ENCODE results near the gene TDRD5. TPM values are rescaled to one million over a fixed set of nuclear protein-coding genes. Genes with fewer than 3 reads are reported as not detected.
A peak's percentile ranks its signal among the peaks of the same experiment; 100 is the strongest.
"Not testable (repeated sequence)": the region's sequence is repeated elsewhere in the genome, so short reads cannot be mapped to it uniquely, and the experiment has no call there.

The TDRD5 gene
- total and polyA plus RNA-seq, 4 donors = 0.08 to 0.36 TPM; not detected in 2

DNA sequence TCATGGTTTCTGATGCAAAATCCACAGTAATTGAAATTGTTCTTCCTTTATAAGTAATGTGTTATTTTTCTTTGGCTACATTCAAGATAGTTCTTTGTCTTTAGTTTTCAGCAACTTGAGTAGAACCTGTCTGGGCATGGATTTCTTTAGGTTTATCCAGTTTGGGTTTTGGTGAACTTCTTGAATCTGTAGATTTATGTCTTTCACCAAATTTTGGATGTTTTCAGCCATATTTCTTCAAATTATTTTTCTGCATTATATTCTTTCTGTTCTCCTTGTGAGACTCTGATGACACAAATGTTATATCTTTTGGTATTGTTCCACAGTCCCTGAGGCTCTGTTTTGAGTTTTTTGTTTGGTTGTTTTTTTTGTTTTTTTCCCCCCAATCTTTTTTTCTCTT is 69.4 kb downstream of the TDRD5 start:
- intact Hi-C loops (cut with DNase I) = no loop called here
- no peak for ATAC-seq (ENCODE audit: low FRiP score)
- Histone ChIP-seq H3K9me3 (ENCODE audit: control insufficient read depth, low read length) (peaks cover 1% of the 10 kb centered on the region), H3K4me1 (ENCODE audit: control insufficient read depth in 1 of 2, insufficient read depth in 2 of 2, low read length in 2 of 2) (no peaks in the 10 kb centered on the region), H3K27me3 (ENCODE audit: control insufficient read depth in 1 of 2, insufficient read depth in 2 of 2, low read length in 1 of 2) (no peaks in the 10 kb centered on the region), H3K4me3 (ENCODE audit: low read length in 2 of 2) (no peak overlapping the region), H3K36me3 (ENCODE audit: control insufficient read depth in 1 of 2, insufficient read depth in 2 of 2, low read length in 1 of 2) (no peaks in the 10 kb centered on the region), H3K27ac (ENCODE audit: low read depth in 1 of 2, low read length in 2 of 2) (no peak overlapping the region)
- DNase-seq = no peak

DNA sequence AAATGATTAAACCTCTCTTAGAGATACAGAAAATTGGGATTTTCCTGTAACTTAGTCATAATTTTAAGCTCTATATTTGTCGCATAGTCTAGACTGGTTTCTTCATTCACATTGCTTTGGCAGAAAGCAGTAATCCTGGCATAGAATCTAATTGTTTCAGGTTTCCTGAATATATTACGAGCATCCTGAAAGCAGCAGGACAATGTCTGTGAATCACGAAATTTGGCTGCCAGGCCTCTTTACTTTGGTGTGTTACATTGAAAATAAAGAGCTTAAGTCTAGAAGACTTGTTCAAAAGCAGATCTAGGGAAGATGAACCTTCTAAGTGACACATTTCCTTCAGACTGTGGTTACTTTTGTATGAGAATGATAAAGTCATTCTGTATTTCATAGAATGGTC is 72.2 kb downstream of the TDRD5 start:
- no peaks in the 10 kb centered on the region for H3K36me3 ChIP-seq (ENCODE audit: control insufficient read depth in 1 of 2, insufficient read depth in 2 of 2, low read length in 1 of 2)
- intact Hi-C loops (cut with DNase I) = no loop called here
- DNase-seq (no peak), ATAC-seq (ENCODE audit: low FRiP score) (no peak)
- 58 to 62% methylated on average over 3 of the region's 3 CpGs for WGBS, 2 donors
- H3K4me1 ChIP-seq (ENCODE audit: control insufficient read depth in 1 of 2, insufficient read depth in 2 of 2, low read length in 2 of 2) = no peaks in the 10 kb centered on the region
- no peaks in the 10 kb centered on the region for H3K27me3 ChIP-seq (ENCODE audit: control insufficient read depth in 1 of 2, insufficient read depth in 2 of 2, low read length in 1 of 2)
- no peak overlapping the region for H3K27ac ChIP-seq (ENCODE audit: low read depth in 1 of 2, low read length in 2 of 2)
- H3K4me3 ChIP-seq (ENCODE audit: low read length in 2 of 2) = no peak overlapping the region
- H3K9me3 ChIP-seq (ENCODE audit: control insufficient read depth, low read length) = peaks cover 2% of the 10 kb centered on the region

DNA sequence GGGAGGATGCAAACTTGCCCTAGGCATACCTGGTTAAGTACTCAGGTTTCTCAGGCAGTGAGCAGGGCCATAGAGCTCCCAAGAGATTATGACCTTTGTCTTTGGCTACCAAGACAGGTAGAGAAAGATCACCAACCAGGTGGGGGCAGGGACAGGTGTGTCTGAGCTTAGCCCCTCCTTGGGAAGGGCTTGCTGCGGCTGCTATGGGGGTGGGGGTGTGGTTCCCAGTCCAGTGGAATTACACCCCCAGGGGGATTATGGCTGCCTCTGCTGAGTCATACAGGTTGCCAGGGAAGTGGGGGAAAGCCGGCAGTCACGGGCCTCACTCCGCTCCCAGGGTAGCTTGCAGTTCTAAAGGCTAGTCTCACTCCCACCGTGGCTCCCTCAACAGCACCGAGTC is 86.2 kb downstream of the TDRD5 start:
- no peaks in the 10 kb centered on the region for H3K4me1 ChIP-seq (ENCODE audit: control insufficient read depth in 1 of 2, insufficient read depth in 2 of 2, low read length in 2 of 2)
- ATAC-seq (ENCODE audit: low FRiP score) (no peak), DNase-seq (no peak)
- intact Hi-C loops (cut with DNase I) = no loop called here
- peaks cover 1% of the 10 kb centered on the region for H3K9me3 ChIP-seq (ENCODE audit: control insufficient read depth, low read length)
- H3K27me3 ChIP-seq (ENCODE audit: control insufficient read depth in 1 of 2, insufficient read depth in 2 of 2, low read length in 1 of 2) = no peaks in the 10 kb centered on the region
- no peak overlapping the region for H3K27ac ChIP-seq (ENCODE audit: low read depth in 1 of 2, low read length in 2 of 2)
- 75 to 81% methylated on average over 6 of the region's 6 CpGs for WGBS, 2 donors
- H3K36me3 ChIP-seq (ENCODE audit: control insufficient read depth in 1 of 2, insufficient read depth in 2 of 2, low read length in 1 of 2) = no peaks in the 10 kb centered on the region
- H3K4me3 ChIP-seq (ENCODE audit: low read length in 2 of 2) = no peak overlapping the region

DNA sequence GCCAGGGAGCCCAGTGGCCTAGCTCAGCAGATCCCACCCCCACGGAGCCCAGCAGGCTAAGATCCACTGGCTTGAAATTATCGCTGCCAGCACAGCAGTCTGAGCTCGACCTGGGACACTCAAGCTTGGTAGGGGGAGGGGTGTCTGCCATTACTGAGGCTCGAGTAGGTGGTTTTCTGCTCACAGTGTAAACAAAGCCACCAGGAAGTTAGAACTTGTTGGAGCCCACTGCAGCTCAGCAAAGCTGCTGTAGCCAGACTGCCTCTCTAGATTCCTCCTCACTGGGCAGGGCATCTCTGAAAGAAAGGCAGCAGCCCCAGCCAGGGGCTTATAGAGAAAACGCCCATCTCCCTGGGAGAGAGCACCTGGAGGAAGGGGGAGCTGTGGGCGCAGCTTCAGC is 102.9 kb downstream of the TDRD5 start:
- H3K9me3 ChIP-seq (ENCODE audit: control insufficient read depth, low read length); H3K4me1 ChIP-seq (ENCODE audit: control insufficient read depth in 1 of 2, insufficient read depth in 2 of 2, low read length in 2 of 2); DNase-seq; H3K36me3 ChIP-seq (ENCODE audit: control insufficient read depth in 1 of 2, insufficient read depth in 2 of 2, low read length in 1 of 2); H3K27ac ChIP-seq (ENCODE audit: low read depth in 1 of 2, low read length in 2 of 2); ATAC-seq (ENCODE audit: low FRiP score); H3K4me3 ChIP-seq (ENCODE audit: low read length in 2 of 2); intact Hi-C loops (cut with DNase I); H3K27me3 ChIP-seq (ENCODE audit: control insufficient read depth in 1 of 2, insufficient read depth in 2 of 2, low read length in 1 of 2): not testable (repeated sequence)
- WGBS, 2 donors = 47 to 48% methylated on average over 6 of the region's 6 CpGs

DNA sequence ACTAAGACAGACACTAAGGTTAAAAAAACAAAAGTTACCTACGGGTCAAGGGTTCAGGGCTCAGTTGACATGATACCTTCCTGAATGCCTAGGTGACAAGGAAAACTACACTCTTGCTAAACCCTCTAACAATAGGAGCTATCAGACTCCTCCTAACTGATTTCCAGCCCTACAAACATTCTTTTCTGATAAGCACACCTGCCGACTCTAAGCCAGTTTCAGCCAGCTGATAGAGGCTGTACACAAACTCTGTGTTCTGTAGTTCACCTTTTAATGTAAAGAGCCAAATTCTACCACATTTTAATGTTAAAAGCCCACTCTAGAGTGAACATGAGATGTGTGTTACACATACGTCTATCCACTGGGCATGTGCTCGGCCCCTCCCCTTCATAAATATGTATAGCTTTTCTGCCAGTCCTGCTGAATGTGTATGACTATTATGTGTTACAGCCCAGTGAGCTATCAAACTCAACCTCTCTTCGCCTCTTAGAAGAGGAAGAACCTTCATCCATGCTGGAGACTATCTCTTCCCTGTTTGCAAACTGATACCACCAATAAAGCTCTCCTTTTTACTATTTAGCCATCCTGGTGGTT is 111.4 kb downstream of the TDRD5 start:
- no peak for ATAC-seq (ENCODE audit: low FRiP score)
- DNase-seq = no peak
- 82 to 86% methylated on average over 5 of the region's 5 CpGs for WGBS, 2 donors
- H3K27ac ChIP-seq (ENCODE audit: low read depth in 1 of 2, low read length in 2 of 2) = no peak overlapping the region
- no peaks in the 10 kb centered on the region for H3K9me3 ChIP-seq (ENCODE audit: control insufficient read depth, low read length)
- no peaks in the 10 kb centered on the region for H3K36me3 ChIP-seq (ENCODE audit: control insufficient read depth in 1 of 2, insufficient read depth in 2 of 2, low read length in 1 of 2)
- H3K4me3 ChIP-seq (ENCODE audit: low read length in 2 of 2) = no peak overlapping the region
- no peaks in the 10 kb centered on the region for H3K27me3 ChIP-seq (ENCODE audit: control insufficient read depth in 1 of 2, insufficient read depth in 2 of 2, low read length in 1 of 2)
- H3K4me1 ChIP-seq (ENCODE audit: control insufficient read depth in 1 of 2, insufficient read depth in 2 of 2, low read length in 2 of 2) = no peaks in the 10 kb centered on the region
- intact Hi-C loops (cut with DNase I) = no loop called here

DNA sequence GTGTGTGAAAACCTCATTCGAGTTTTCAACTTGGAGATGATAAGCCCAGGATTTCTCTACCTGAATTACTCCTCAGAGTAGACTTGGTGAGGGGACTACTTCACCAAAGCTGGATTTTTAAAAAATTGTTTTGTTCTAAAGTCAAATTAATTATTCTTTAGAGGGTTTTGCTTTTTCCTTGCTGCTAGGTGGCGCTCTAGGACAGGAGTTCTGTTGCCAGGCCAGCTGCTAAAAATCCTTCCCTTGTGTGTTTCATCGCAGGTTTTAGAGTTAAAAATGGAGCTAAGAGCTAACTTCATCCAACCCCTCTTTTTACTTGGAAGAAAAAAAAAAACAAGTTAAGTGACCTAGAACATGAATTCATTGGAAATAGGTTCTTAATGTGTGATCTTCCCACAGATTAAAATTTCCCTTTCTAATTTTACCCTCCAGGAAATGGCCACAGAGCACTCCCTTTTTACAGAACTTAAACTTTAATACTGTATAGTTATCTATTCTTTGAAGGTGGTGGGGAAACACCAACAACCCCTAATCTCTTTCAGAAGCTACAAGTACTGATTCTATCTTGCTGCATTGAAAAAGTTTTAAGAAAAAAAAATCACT is 114.8 kb downstream of the TDRD5 start:
- DNase-seq (peak in 1 of 2 donors; percentile 52), ATAC-seq (ENCODE audit: low FRiP score) (no peak)
- no peaks in the 10 kb centered on the region for H3K36me3 ChIP-seq (ENCODE audit: control insufficient read depth in 1 of 2, insufficient read depth in 2 of 2, low read length in 1 of 2)
- no peaks in the 10 kb centered on the region for H3K4me1 ChIP-seq (ENCODE audit: control insufficient read depth in 1 of 2, insufficient read depth in 2 of 2, low read length in 2 of 2)
- H3K27me3 ChIP-seq (ENCODE audit: control insufficient read depth in 1 of 2, insufficient read depth in 2 of 2, low read length in 1 of 2) = peaks cover 0 to 2% of the 10 kb centered on the region in 2 donors
- intact Hi-C loops (cut with DNase I) = loop anchor here in 1 of 2 donors (2.0 kb wide), 1 partner anchor 104 kb away; no protein-coding TSS in a partner anchor
- H3K4me3 ChIP-seq (ENCODE audit: low read length in 2 of 2) = no peak overlapping the region
- H3K27ac ChIP-seq (ENCODE audit: low read depth in 1 of 2, low read length in 2 of 2) = no peak overlapping the region
- H3K9me3 ChIP-seq (ENCODE audit: control insufficient read depth, low read length) = no peaks in the 10 kb centered on the region
- 0% methylated on average over 3 of the region's 3 CpGs for WGBS, 2 donors

DNA sequence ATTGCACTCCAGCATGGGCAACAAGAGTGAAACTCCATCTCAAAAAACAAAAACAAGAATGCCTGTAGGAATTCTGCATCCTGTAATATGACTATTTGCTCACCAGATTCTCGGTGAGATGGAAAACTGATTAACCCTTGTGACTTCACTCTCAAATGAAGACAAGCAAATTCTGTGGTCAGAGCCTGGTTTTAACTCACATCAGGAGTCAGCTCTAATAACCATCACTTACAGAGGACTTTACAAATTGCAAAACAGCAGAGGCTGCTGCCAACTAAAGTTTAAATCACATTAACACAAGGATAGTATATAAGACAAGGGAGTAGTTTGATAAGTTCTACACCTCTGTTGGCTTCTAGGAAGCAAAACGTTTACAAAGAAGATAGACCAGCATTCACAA is 115.8 kb downstream of the TDRD5 start:
- WGBS, 2 donors = 66 to 74% methylated on average over 2 of the region's 2 CpGs
- no peak overlapping the region for H3K4me3 ChIP-seq (ENCODE audit: low read length in 2 of 2)
- no peaks in the 10 kb centered on the region for H3K9me3 ChIP-seq (ENCODE audit: control insufficient read depth, low read length)
- DNase-seq = no peak
- intact Hi-C loops (cut with DNase I) = loop anchor here (1.0 to 2.0 kb wide), 2 partner anchors 102 to 103 kb away; no protein-coding TSS in a partner anchor
- H3K27me3 ChIP-seq (ENCODE audit: control insufficient read depth in 1 of 2, insufficient read depth in 2 of 2, low read length in 1 of 2) = peaks cover 0 to 2% of the 10 kb centered on the region in 2 donors
- ATAC-seq (ENCODE audit: low FRiP score) = no peak
- H3K27ac ChIP-seq (ENCODE audit: low read depth in 1 of 2, low read length in 2 of 2) = no peak overlapping the region
- H3K4me1 ChIP-seq (ENCODE audit: control insufficient read depth in 1 of 2, insufficient read depth in 2 of 2, low read length in 2 of 2) = no peaks in the 10 kb centered on the region
- no peaks in the 10 kb centered on the region for H3K36me3 ChIP-seq (ENCODE audit: control insufficient read depth in 1 of 2, insufficient read depth in 2 of 2, low read length in 1 of 2)

DNA sequence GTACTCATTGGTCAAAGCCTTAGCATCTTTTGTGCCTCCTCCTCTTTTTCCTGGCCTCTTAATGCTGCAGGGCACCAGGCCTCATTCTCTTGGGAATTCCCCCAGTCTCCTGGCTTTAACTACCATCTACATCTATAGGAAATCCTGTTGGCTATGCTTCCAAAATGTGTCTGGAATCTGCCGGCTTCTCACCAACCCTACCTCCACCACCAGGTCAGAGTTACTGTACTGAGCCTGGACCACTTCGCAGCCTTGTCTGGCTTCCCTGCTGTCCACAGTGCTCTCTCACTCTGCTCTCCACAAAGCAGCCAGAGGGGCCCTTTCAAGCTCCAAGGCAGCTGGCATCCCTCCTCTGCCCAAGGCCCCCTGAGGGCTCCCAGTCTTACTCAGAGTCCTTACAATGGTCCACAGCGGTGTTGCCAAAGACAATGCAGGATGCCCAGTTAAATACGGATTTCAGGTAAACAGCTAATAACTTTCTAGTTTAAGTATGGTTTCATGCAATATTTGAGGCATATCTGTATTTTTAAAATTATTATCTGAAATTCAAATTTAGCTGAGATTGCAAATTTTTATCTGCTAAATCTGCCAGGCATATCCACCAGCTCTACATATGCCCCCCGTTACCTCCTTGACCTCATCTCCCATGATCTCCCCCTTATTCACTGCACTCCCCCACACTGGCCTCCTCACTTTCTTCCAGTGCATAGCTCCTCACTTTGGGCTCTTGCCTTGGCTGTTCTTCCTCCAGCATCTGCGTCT is 117.0 kb downstream of the TDRD5 start:
- Histone ChIP-seq H3K36me3 (ENCODE audit: control insufficient read depth in 1 of 2, insufficient read depth in 2 of 2, low read length in 1 of 2) (no peaks in the 10 kb centered on the region), H3K4me3 (ENCODE audit: low read length in 2 of 2) (no peak overlapping the region), H3K27me3 (ENCODE audit: control insufficient read depth in 1 of 2, insufficient read depth in 2 of 2, low read length in 1 of 2) (peaks cover 0 to 2% of the 10 kb centered on the region in 2 donors), H3K9me3 (ENCODE audit: control insufficient read depth, low read length) (no peaks in the 10 kb centered on the region), H3K27ac (ENCODE audit: low read depth in 1 of 2, low read length in 2 of 2) (no peak overlapping the region), H3K4me1 (ENCODE audit: control insufficient read depth in 1 of 2, insufficient read depth in 2 of 2, low read length in 2 of 2) (no peaks in the 10 kb centered on the region)
- intact Hi-C loops (cut with DNase I) = no loop called here
- DNase-seq = no peak
- 78 to 81% methylated on average over 6 of the region's 6 CpGs for WGBS, 2 donors
- ATAC-seq (ENCODE audit: low FRiP score) = no peak

Measured in aorta (tissue), 5 donors.